K562 (cell line): ENCODE data around the gene SNRNP70. TPM values are rescaled to one million over a fixed set of nuclear protein-coding genes. Genes with fewer than 3 reads are reported as not detected.

Experiments
- ATAC-seq: fragments of 200-7000 bp; cut with Tn5 transposase; 3 replicates; pipeline ENCODE4 v1.9.1; 2020; ENCODE audit warnings: moderate library complexity
- BruUV-seq: library from RNA; stranded (reverse); fragments of 400-500 nt; replicated peaks from 2 replicates; lab custom pipeline; 2021; lab: Mats Ljungman, UMichigan
- CTCF ChIA-PET: fragments of 300-600 bp; formaldehyde crosslinking; extraction: SDS; loops from one replicate; lab custom pipeline; 2021; ENCODE audit warnings: low intra/inter-chr PET ratio; lab: Yijun Ruan, JAX
- POLR2A ChIA-PET: fragments of 300-600, 350-650 bp; sonication (Branson Sonifier 250); formaldehyde crosslinking; extraction: SDS; loops from one replicate; lab custom pipeline; 2021; ENCODE audit warnings: antibody characterized with exemption, inconsistent platforms; lab: Yijun Ruan, JAX
- DNase-seq, 4 experiments: peaks; one replicate each; pipeline versions ENCODE4 v3.0.0 to v3.0.0-alpha.2; 2011 to 2018; ENCODE audit warnings: low spot score in 3 of 4, mixed read lengths in 3 of 4; ENCODE audit errors: extremely low read depth in 1 of 4
- FAIRE-seq: peaks from 2 replicates; lab custom pipeline; 2011; peaks lifted over from hg19 to GRCh38; lab: Jason Lieb, UNC
- H2AFZ ChIP-seq: 2 replicates; pipeline ENCODE4 v1.6.0; 2011; ENCODE audit warnings: low read depth, low read length, control low read depth, inconsistent platforms
- H3K27ac ChIP-seq: fragments of 200-600 bp; 3 replicates; pipeline ENCODE4 v1.8.0; 2011; ENCODE audit warnings: low read depth, mild to moderate bottlenecking, control low read depth, inconsistent platforms, low read length, moderate library complexity, mixed read lengths; ENCODE audit errors: extremely low read depth
- H3K27me3 ChIP-seq, 2 experiments: fragments of 300-600 bp in 1 of 2; 2 replicates in 1 of 2; 3 replicates in 1 of 2; pipeline versions ENCODE4 v1.6.0 to v1.8.0; 2011; ENCODE audit warnings: inconsistent platforms in 2 of 2, low read length in 2 of 2, mild to moderate bottlenecking in 1 of 2, mixed read lengths in 1 of 2, moderate library complexity in 1 of 2; ENCODE audit not compliant: control insufficient read depth in 2 of 2, insufficient read depth in 2 of 2
- H3K36me3 ChIP-seq: fragments of 300-600 bp; 3 replicates; pipeline ENCODE4 v1.8.0; 2011; ENCODE audit warnings: mild to moderate bottlenecking, low read length, inconsistent platforms; ENCODE audit not compliant: control insufficient read depth, insufficient read depth
- H3K4me1 ChIP-seq, 2 experiments: fragments of 200-600 bp in 1 of 2; replicated peaks in 1 of 2; 2 replicates in 1 of 2; 3 replicates in 1 of 2; pipeline versions ENCODE4 v1.5.1 to v1.8.0; 2011; ENCODE audit warnings: inconsistent platforms in 2 of 2, low read length in 2 of 2, mild to moderate bottlenecking in 1 of 2, mixed read lengths in 1 of 2, moderate library complexity in 1 of 2; ENCODE audit not compliant: control insufficient read depth in 2 of 2, insufficient read depth in 2 of 2
- H3K4me2 ChIP-seq: 2 replicates; pipeline ENCODE4 v1.6.1; 2011; ENCODE audit warnings: low read length, control low read depth, inconsistent platforms, mixed read lengths; ENCODE audit not compliant: insufficient read depth
- H3K4me3 ChIP-seq: fragments of 200-600 bp; sonication (generic), shearing (Covaris generic); 2 replicates; pipeline ENCODE4 v1.5.1; 2016; ENCODE audit warnings: control low read depth, inconsistent platforms
- H3K79me2 ChIP-seq: fragments of 200-600 bp; 3 replicates; pipeline ENCODE4 v1.8.0; 2011; ENCODE audit warnings: low read length, inconsistent platforms; ENCODE audit not compliant: control insufficient read depth, insufficient read depth
- H3K9ac ChIP-seq, 2 experiments: 2 replicates each; pipeline versions ENCODE4 v1.6.0 to v1.6.1; 2011; ENCODE audit warnings: low read depth in 2 of 2, low read length in 2 of 2, control low read depth in 1 of 2, inconsistent platforms in 1 of 2, mild to moderate bottlenecking in 1 of 2, mixed read lengths in 1 of 2; ENCODE audit not compliant: insufficient read depth in 1 of 2
- H3K9me1 ChIP-seq: one replicate; pipeline ENCODE4 v1.6.0; 2011; ENCODE audit warnings: inconsistent platforms, mild to moderate bottlenecking, low read length, moderate library complexity; ENCODE audit not compliant: control insufficient read depth, insufficient read depth
- H3K9me3 ChIP-seq: replicated peaks from 2 replicates; pipeline ENCODE4 v1.5.1; 2011; ENCODE audit warnings: low read depth, low read length, inconsistent platforms; ENCODE audit not compliant: control insufficient read depth, insufficient read depth
- H4K20me1 ChIP-seq: replicated peaks from 2 replicates; pipeline ENCODE4 v1.6.1; 2011; ENCODE audit warnings: low read length, inconsistent platforms, mixed read lengths; ENCODE audit not compliant: control insufficient read depth, insufficient read depth
- BRD4 ChIP-seq: fragments of 200-600 bp; sonication (generic); IDR thresholded peaks from 2 replicates; pipeline ENCODE4 v1.6.1; 2017; ENCODE audit warnings: inconsistent platforms
- CBFA2T2 ChIP-seq: fragments of 450-650 bp; conservative IDR thresholded peaks from 2 replicates; pipeline ENCODE4 v1.6.1; 2017; ENCODE audit warnings: mild to moderate bottlenecking
- HINFP ChIP-seq: fragments of 450-650 bp; conservative IDR thresholded peaks from 2 replicates; pipeline ENCODE4 v1.6.1; 2016; ENCODE audit warnings: missing genetic modification characterization, low read depth, mild to moderate bottlenecking, control low read depth, missing compliant biosample characterization
- REST ChIP-seq, 2 experiments: fragments of 450-650 bp; formaldehyde crosslinking in 1 of 2; IDR thresholded peaks; 2 replicates each; pipeline versions ENCODE4 v1.4.0 to v1.6.1; 2014 to 2020; ENCODE audit warnings: mild to moderate bottlenecking in 2 of 2, borderline replicate concordance in 1 of 2, low read depth in 1 of 2
- ZNF277 ChIP-seq: fragments of 250-450 bp; sonication (Bioruptor Pico); IDR thresholded peaks from 2 replicates; pipeline ENCODE4 v1.8.0; 2022; ENCODE audit warnings: inconsistent platforms, mild to moderate bottlenecking, moderate library complexity, borderline replicate concordance
- ZNF395 ChIP-seq: fragments of 200-800 bp; sonication (Bioruptor generic); IDR thresholded peaks from 2 replicates; pipeline ENCODE4 v1.6.1; 2017; ENCODE audit warnings: missing genetic modification characterization, missing compliant biosample characterization
- ZNF778 ChIP-seq: fragments of 450-650 bp; formaldehyde crosslinking; IDR thresholded peaks from 2 replicates; pipeline ENCODE4 v1.4.0; 2020; ENCODE audit warnings: mild to moderate bottlenecking, moderate library complexity
- WGBS: fragments of 100-300 bp; shearing (Covaris generic); methylation state at CpG from one replicate; pipeline ENCODE4 v1.1.6; 2016; ENCODE audit warnings: low coverage, mixed read lengths; ENCODE audit not compliant: insufficient coverage; ENCODE audit errors: missing lambda C conversion rate; 5-methylcytosine and 5-hydroxymethylcytosine counted together
- in situ Hi-C: fragments of 300-500 bp; cut with MboI; formaldehyde crosslinking; loops from 4 replicates; pipeline ENCODE4 v1.15.0; 2018; ENCODE audit warnings: inconsistent platforms, mixed read lengths
- intact Hi-C: fragments of 100-400 bp; cut with micrococcal nuclease; formaldehyde crosslinking; loops from 2 replicates; pipeline ENCODE4 v1.14.2; 2022
- polyA plus RNA-seq, 8 experiments: library from polyadenylated mRNA; depleted of rRNA in 4 of 8; stranded (reverse) in 5 of 8; unstranded in 3 of 8; fragments of >200 nt; fragmentation: Nextera tagmentation in 2 of 8; fragmentation: Illumina TruSeq in 1 of 8; extraction: Ambion mirVana in 2 of 8; extraction: Trizol in 1 of 8; gene quantifications; 2 replicates each; pipeline versions ENCODE4 v1.2.1 to v1.2.3, GENCODE V29; 2011 to 2014; ENCODE audit warnings: inconsistent platforms in 1 of 8, missing spikeins in 1 of 8
- total RNA-seq, 7 experiments: library from RNA; depleted of rRNA in 6 of 7; stranded (reverse); fragments of >200 nt in 6 of 7; fragmentation: Illumina TruSeq in 2 of 7; extraction: Trizol in 2 of 7; gene quantifications; 2 replicates each; pipeline versions ENCODE4 v1.2.1 to v1.2.3, GENCODE V29; 2011 to 2021; ENCODE audit warnings: low replicate concordance in 1 of 7

The SNRNP70 gene
- total and polyA plus RNA-seq, 9 of the 15 experiments (the other 6 are each of a cell fraction or from before 2014, with no cell fraction given), result 2.8 to 496 (median 136) TPM

- H2AFZ ChIP-seq, result peak overlapping the region; percentile 100
- no peak for TF ChIP-seq HINFP (tag)
- TF ChIP-seq ZNF778, result no peak
- TF ChIP-seq CBFA2T2, result 0 out of 2 replicates have a peak, but pooled peaks have one; percentile 3
- TF ChIP-seq BRD4, result no peak
- TF ChIP-seq ZNF277 (CRISPR knock-in tag), result no peak
- no peak for TF ChIP-seq REST (IDR thresholded peaks at IDR 0.05; ENCODE audit: borderline replicate concordance)
- no peak for TF ChIP-seq REST (CRISPR knock-in tag; IDR thresholded peaks at IDR 0.05; ENCODE audit: low read depth)
- TF ChIP-seq ZNF395 (CRISPR knock-in tag), result no peak
These were observed 43.4 kb downstream of the SNRNP70 start for GRCh38 chr19:49128545-49129237.

More at GRCh38 chr19:49128545-49129237, 43.4 kb downstream of the SNRNP70 start:
- peaks cover 28% of the 10 kb centered on the region; the same call in 2 of the 3 replicates for H3K36me3 ChIP-seq
- H3K4me3 ChIP-seq, result peak overlapping the region; percentile 55
- peaks cover 19 to 56% of the 10 kb centered on the region in 2 experiments for H3K4me1 ChIP-seq
- no peaks in the 10 kb centered on the region for H3K9me1 ChIP-seq
- DNase-seq (peak in 2 of 4 experiments; percentile 24 to 36), FAIRE-seq (peak; percentile 65), ATAC-seq (no peak; the same call in 2 of the 3 replicates)
- no peaks in the 10 kb centered on the region for H3K27me3 ChIP-seq
- ChIA-PET POLR2A (interaction anchor here (0.6 to 3.1 kb wide), 8 partner anchors 9 to 72 kb away, joined by 3 to 15 read pairs (median 6); partner anchors contain the start of gene TRPM4), CTCF (interaction anchor here (1.1 kb wide), 1 partner anchor 28 kb away, joined by 5 read pairs; no protein-coding TSS in a partner anchor)
- peak overlapping the region; percentile 100 for H3K4me2 ChIP-seq
- H3K79me2 ChIP-seq, result peaks cover 17% of the 10 kb centered on the region; the same call in 2 of the 3 replicates
- in situ Hi-C loops, result no loop called here
- BruUV-seq, result TSS peak; percentile 87
- peak overlapping the region; percentile 76 to 92 for H3K9ac ChIP-seq
- peak overlapping the region; percentile 71 for H3K27ac ChIP-seq
- H4K20me1 ChIP-seq, result no peaks in the 10 kb centered on the region
- intact Hi-C loops, result loop anchor here (2.0 kb wide), 1 partner anchor 14 kb away; no protein-coding TSS in a partner anchor
- H3K9me3 ChIP-seq, result no peaks in the 10 kb centered on the region
- 0% methylated on average over 13 of the region's 15 CpGs for WGBS
